Testis (tissue), 2 donors: ENCODE measurements around the gene SNRPB2.

Experiments
- POLR2A ChIP-seq: fragments of 450-650 bp; IDR thresholded peaks from one replicate; pipeline ENCODE4 v1.6.1; 2017; ENCODE audit warnings: antibody characterized with exemption, mild to moderate bottlenecking, moderate library complexity
- TF ChIP-seq, protein P1 (sequence below), 3 experiments: fragments of 450-650 bp in 2 of 3; fragments of 200-600 bp in 1 of 3; sonication (generic) in 1 of 3; IDR thresholded peaks; one replicate each; pipeline ENCODE4 v1.5.1; 2016 to 2019; ENCODE audit warnings: antibody characterized with exemption in 3 of 3, mild to moderate bottlenecking in 2 of 3, moderate library complexity in 1 of 3

DNA sequence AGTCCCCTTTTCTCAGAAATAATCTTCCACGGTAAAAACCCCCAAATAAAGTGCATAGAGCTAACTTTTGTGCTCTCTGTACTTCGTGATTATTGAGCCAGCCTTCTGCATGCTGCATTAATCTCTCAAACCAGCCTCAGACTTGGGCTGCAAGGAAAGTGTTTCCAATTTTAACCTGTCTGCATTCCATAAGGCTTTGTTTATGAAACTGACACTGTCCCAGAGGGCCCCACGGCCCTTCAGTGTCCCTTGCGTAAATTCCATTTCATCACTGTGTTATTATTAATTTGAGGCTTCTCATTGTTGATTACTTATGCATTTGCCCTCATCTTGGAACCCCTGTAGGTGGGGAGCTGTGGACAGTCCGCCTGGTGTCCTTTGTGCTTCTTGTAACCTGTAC, 15.6 kb upstream of the SNRPB2 start:
- TF ChIP-seq, protein P1, sequence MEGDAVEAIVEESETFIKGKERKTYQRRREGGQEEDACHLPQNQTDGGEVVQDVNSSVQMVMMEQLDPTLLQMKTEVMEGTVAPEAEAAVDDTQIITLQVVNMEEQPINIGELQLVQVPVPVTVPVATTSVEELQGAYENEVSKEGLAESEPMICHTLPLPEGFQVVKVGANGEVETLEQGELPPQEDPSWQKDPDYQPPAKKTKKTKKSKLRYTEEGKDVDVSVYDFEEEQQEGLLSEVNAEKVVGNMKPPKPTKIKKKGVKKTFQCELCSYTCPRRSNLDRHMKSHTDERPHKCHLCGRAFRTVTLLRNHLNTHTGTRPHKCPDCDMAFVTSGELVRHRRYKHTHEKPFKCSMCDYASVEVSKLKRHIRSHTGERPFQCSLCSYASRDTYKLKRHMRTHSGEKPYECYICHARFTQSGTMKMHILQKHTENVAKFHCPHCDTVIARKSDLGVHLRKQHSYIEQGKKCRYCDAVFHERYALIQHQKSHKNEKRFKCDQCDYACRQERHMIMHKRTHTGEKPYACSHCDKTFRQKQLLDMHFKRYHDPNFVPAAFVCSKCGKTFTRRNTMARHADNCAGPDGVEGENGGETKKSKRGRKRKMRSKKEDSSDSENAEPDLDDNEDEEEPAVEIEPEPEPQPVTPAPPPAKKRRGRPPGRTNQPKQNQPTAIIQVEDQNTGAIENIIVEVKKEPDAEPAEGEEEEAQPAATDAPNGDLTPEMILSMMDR (IDR thresholded peaks at IDR 0.05), result no peak
- TF ChIP-seq POLR2A, result no peak
